Gastroesophageal sphincter (tissue), 3 donors: ENCODE measurements around the gene ZNF189.

ENCODE experiments used
- EP300 ChIP-seq: sonication (generic); formaldehyde crosslinking; IDR thresholded peaks from one replicate; pipeline ENCODE4 v1.6.1; 2017; ENCODE audit warnings: antibody characterized with exemption, mild to moderate bottlenecking
- POLR2A ChIP-seq, 2 donors: fragments of 450-650 bp; IDR thresholded peaks; one replicate each; pipeline ENCODE4 v1.6.1; 2017; ENCODE audit warnings: antibody characterized with exemption in 2 of 2, mild to moderate bottlenecking in 2 of 2, moderate library complexity in 1 of 2
- POLR2AphosphoS5 ChIP-seq: sonication (generic); formaldehyde crosslinking; IDR thresholded peaks from one replicate; pipeline ENCODE4 v1.6.1; 2017; ENCODE audit warnings: antibody characterized with exemption
- TF ChIP-seq, protein P1 (sequence below), 4 experiments: fragments of 200-600 bp in 2 of 4; fragments of 450-650 bp in 2 of 4; sonication (generic) in 1 of 4; IDR thresholded peaks; one replicate each; pipeline ENCODE4 v1.5.1; 2017 to 2019; ENCODE audit warnings: antibody characterized with exemption in 4 of 4, mild to moderate bottlenecking in 2 of 4, moderate library complexity in 2 of 4

DNA sequence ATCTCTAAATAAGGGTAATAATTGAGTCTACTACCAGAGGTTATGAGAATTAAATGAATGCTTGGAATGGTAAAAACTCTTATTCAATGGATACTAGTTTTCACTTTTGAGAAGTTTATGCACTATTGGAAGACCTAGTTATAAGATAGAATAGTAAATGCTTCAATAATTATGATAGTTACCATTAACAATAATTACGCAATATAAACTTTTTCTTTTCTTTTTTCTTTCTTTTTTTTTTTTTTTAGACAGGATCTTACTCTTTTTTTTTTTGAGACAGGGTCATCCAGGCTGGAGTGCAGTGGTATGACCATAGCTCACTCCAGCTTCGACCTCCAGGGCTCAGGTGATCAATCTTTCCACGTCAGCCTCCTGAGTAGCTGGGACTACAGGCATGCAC, 30.3 kb downstream of the ZNF189 start:
- TF ChIP-seq, protein P1, sequence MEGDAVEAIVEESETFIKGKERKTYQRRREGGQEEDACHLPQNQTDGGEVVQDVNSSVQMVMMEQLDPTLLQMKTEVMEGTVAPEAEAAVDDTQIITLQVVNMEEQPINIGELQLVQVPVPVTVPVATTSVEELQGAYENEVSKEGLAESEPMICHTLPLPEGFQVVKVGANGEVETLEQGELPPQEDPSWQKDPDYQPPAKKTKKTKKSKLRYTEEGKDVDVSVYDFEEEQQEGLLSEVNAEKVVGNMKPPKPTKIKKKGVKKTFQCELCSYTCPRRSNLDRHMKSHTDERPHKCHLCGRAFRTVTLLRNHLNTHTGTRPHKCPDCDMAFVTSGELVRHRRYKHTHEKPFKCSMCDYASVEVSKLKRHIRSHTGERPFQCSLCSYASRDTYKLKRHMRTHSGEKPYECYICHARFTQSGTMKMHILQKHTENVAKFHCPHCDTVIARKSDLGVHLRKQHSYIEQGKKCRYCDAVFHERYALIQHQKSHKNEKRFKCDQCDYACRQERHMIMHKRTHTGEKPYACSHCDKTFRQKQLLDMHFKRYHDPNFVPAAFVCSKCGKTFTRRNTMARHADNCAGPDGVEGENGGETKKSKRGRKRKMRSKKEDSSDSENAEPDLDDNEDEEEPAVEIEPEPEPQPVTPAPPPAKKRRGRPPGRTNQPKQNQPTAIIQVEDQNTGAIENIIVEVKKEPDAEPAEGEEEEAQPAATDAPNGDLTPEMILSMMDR (IDR thresholded peaks at IDR 0.05): no peak
- TF ChIP-seq POLR2A (IDR thresholded peaks at IDR 0.05) (no peak), EP300 (no peak), POLR2AphosphoS5 (no peak)
